Body of pancreas (tissue), 4 donors: ENCODE data around the gene SLC1A7.

Experiments used
- POLR2A ChIP-seq, 3 donors: fragments of 450-650 bp; IDR thresholded peaks; one replicate each; pipeline ENCODE4 v1.6.1; 2016; ENCODE audit warnings: antibody characterized with exemption in 3 of 3, mild to moderate bottlenecking in 2 of 3
- TF ChIP-seq, protein P1 (sequence below), 7 experiments: fragments of 450-650 bp in 4 of 7; fragments of 200-600 bp in 3 of 7; sonication (generic) in 3 of 7; IDR thresholded peaks; one replicate each; pipeline ENCODE4 v1.5.1; 2016 to 2019; ENCODE audit warnings: antibody characterized with exemption in 7 of 7

DNA sequence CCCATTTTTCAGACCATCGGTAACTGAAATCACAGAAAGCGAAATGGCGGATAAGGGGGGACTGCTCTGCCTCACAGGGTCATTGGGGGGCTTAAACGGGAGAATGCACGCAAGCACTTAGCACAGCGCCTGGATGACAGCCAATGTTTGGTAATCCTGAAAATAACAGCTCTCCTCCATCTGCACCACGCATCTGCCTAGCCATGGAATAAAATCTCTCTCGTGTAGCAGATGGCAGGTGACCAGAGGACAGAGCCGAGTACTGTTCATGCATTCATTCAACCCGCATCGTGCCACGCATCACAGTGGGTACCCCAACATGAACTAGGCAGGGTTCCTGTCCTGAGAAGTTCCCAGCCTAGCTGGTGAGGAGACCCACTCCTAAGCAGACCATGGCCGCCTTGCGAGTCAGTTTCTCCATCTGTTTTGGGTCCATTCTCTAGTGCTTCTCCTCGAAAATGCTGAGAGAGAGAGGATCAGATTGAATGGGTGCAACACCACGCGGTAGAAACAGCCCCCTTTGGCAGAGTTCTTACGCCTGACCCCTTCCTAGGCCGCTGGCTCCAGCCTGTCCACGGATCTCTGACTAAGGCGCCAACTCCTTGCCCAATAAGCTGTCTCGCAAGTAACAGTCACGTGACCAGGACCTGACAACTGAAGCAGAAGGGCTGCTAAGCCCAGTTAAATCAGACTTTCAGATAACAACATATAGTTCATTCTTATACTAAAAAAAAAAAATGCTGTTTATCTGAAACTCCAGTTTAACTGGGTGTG, 7.3 kb downstream of the SLC1A7 start:
- TF ChIP-seq, protein P1, sequence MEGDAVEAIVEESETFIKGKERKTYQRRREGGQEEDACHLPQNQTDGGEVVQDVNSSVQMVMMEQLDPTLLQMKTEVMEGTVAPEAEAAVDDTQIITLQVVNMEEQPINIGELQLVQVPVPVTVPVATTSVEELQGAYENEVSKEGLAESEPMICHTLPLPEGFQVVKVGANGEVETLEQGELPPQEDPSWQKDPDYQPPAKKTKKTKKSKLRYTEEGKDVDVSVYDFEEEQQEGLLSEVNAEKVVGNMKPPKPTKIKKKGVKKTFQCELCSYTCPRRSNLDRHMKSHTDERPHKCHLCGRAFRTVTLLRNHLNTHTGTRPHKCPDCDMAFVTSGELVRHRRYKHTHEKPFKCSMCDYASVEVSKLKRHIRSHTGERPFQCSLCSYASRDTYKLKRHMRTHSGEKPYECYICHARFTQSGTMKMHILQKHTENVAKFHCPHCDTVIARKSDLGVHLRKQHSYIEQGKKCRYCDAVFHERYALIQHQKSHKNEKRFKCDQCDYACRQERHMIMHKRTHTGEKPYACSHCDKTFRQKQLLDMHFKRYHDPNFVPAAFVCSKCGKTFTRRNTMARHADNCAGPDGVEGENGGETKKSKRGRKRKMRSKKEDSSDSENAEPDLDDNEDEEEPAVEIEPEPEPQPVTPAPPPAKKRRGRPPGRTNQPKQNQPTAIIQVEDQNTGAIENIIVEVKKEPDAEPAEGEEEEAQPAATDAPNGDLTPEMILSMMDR (IDR thresholded peaks at IDR 0.05), result no peak
- no peak for TF ChIP-seq POLR2A (IDR thresholded peaks at IDR 0.05)
